ENCODE results near the gene THOC2.

DNA sequence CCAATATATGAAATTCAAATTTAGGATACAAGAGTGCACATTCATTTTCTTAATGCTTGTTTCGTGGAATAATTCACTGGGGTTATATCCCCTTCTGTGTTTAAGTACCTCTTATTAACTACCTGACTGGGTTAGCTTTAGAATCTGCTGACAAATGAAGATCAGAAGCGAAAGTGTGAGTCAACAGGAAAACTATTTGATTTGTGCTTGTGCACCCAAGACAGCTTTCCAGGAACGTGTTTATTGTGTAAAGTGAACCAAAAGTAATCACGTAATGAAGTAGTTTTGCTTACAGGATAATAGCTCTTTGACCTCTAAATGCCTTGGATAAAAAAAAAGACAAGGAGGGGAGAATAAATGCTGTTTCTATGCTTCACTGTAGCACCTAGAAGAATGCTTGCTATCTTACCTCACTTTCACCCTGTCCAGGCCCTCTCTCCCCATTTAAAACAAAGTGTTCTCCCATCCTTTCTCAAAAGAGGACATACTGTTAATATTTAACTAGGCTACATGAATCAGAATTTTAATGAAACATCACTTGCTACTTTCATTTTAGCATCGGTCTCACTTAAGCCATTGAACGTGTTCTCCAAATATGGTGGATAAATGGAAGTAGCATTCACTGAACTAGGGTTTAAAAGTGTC, 141.9 kb downstream of the THOC2 start:
- TF ChIP-seq, protein P1, sequence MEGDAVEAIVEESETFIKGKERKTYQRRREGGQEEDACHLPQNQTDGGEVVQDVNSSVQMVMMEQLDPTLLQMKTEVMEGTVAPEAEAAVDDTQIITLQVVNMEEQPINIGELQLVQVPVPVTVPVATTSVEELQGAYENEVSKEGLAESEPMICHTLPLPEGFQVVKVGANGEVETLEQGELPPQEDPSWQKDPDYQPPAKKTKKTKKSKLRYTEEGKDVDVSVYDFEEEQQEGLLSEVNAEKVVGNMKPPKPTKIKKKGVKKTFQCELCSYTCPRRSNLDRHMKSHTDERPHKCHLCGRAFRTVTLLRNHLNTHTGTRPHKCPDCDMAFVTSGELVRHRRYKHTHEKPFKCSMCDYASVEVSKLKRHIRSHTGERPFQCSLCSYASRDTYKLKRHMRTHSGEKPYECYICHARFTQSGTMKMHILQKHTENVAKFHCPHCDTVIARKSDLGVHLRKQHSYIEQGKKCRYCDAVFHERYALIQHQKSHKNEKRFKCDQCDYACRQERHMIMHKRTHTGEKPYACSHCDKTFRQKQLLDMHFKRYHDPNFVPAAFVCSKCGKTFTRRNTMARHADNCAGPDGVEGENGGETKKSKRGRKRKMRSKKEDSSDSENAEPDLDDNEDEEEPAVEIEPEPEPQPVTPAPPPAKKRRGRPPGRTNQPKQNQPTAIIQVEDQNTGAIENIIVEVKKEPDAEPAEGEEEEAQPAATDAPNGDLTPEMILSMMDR (conservative IDR thresholded peaks at IDR 0.05; ENCODE audit: low read length), result no peak
- no peak for TF ChIP-seq EZH2phosphoT487 (IDR thresholded peaks at IDR 0.05; ENCODE audit: borderline replicate concordance)

Data from Loucy (cell line).